ENCODE measurements around the gene SCGB1D1.

The SCGB1D1 gene

DNA sequence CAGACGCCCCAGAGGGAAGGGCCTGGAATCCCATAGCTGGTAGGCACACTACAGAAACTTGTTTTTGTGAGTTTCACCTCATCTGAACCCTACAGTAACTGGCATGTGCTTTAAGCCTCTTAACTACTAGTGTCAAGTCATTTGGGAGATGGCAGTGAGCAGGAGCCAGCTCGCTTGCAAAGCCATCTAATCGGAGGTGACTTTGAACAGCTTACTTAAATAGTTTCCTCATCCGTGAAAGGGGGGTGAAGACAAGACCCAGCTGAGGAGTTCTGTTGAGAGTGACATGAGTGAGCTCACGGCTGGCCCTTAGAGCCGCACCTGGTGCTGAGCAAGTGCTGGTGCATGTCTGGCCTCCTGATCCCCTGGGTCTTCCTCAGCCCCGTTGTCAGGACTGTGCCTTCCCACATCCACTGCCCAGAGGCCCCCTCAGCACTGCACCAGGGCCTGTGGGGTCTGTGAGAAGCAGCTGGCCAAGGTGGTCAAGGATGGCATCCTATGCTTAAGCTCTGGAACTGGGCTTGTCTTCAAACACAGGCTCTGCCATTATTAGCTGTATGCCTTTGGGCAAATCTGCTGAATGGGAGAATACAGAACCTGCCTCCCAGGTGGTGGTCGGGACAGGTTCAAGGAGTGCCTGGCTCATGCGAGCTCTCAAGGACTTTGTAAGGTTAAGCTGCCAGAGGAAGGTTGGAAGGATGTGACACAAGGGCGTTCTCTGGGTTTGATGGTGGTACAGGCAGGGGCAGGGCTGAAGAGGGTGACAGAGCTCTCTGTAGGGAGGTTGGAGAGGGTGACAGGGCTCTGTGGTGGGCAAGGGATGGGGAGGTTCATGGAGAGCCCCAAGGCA lies 38.9 kb upstream of the SCGB1D1 start:
- no peak for DNase-seq (ENCODE audit: low read depth)
- TF ChIP-seq, protein P1, sequence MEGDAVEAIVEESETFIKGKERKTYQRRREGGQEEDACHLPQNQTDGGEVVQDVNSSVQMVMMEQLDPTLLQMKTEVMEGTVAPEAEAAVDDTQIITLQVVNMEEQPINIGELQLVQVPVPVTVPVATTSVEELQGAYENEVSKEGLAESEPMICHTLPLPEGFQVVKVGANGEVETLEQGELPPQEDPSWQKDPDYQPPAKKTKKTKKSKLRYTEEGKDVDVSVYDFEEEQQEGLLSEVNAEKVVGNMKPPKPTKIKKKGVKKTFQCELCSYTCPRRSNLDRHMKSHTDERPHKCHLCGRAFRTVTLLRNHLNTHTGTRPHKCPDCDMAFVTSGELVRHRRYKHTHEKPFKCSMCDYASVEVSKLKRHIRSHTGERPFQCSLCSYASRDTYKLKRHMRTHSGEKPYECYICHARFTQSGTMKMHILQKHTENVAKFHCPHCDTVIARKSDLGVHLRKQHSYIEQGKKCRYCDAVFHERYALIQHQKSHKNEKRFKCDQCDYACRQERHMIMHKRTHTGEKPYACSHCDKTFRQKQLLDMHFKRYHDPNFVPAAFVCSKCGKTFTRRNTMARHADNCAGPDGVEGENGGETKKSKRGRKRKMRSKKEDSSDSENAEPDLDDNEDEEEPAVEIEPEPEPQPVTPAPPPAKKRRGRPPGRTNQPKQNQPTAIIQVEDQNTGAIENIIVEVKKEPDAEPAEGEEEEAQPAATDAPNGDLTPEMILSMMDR (IDR thresholded peaks at IDR 0.05; ENCODE audit: insufficient read depth, low read depth, low read length, missing control alignments) = no peak
- no peak overlapping the region for H3K4me3 ChIP-seq (ENCODE audit: low read depth, low read length)

DNA sequence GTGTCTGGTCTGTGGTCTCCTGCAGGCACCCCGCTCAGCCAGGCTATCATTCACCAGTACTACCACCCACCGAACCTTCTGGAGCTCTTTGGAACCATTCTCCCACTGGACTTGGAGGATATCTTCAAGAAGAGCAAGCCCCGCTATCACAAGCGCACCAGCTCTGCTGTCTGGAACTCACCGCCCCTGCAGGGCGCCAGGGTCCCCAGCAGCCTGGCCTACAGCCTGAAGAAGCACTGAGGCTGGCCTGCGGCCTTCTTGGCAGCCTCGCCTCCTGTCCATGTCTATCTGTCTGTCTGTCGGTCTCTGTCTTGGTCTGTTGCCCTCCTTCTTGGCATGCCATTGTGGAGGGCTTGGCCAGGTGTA lies 38.3 kb upstream of the SCGB1D1 start:
- no peak overlapping the region for H3K4me3 ChIP-seq (ENCODE audit: low read depth, low read length)
- TF ChIP-seq, protein P1 (IDR thresholded peaks at IDR 0.05; ENCODE audit: insufficient read depth, low read depth, low read length, missing control alignments) = no peak

GRCh38 chr11:62152245-62153086 lies 37.5 kb upstream of the SCGB1D1 start:
- no peak overlapping the region for H3K4me3 ChIP-seq (ENCODE audit: low read depth, low read length)
- TF ChIP-seq, protein P1 (IDR thresholded peaks at IDR 0.05; ENCODE audit: insufficient read depth, low read depth, low read length, missing control alignments) = no peak
- DNase-seq (ENCODE audit: low read depth) = no peak

More for the DNA sequence above, 38.3 kb upstream of the SCGB1D1 start:
- DNase-seq (ENCODE audit: low read depth) = no peak

DNA sequence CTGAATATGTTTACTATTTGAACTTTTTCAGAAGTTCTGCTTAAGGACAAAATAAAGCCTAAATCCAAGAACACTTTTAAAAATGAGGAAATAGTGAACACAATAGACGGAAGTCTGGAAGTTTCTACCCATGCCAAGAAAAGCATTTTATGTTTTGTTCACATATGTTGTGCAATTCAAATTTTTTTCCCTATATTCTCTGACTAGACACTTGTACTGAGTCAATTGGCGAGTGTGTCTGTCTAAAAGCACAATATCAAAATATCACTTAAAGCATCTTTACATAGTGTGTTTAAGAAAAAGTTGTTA lies 37.0 kb upstream of the SCGB1D1 start:
- TF ChIP-seq, protein P1 (IDR thresholded peaks at IDR 0.05; ENCODE audit: insufficient read depth, low read depth, low read length, missing control alignments) = no peak
- DNase-seq (ENCODE audit: low read depth) = no peak
- H3K4me3 ChIP-seq (ENCODE audit: low read depth, low read length) = no peak overlapping the region

- no peak for DNase-seq (ENCODE audit: low read depth)
- TF ChIP-seq, protein P1 (IDR thresholded peaks at IDR 0.05; ENCODE audit: insufficient read depth, low read depth, low read length, missing control alignments) = no peak
- no peak overlapping the region for H3K4me3 ChIP-seq (ENCODE audit: low read depth, low read length)
Observed at GRCh38 chr11:62153617-62154016, 36.4 kb upstream of the SCGB1D1 start.

DNA sequence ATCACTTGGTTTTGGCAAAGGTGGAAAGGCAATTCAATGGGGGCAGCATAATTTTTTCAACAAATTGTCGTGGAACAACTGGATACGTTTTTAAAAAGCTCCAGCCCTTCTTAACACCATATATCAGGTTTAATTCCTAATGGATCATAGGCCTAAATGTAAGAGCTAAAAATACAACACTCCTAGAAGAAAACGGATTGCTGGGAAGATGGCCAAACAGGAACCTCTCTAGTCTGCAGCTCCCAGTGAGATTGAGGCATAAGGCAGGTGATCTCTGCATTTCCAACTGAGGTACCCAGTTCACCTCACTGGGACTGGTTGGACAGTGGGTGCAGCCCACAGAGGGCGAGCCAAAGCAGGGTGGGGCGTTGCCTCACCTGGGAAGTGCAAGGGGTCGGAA lies 32.4 kb upstream of the SCGB1D1 start:
- no peak for DNase-seq (ENCODE audit: low read depth)

More for the DNA sequence above, 32.4 kb upstream of the SCGB1D1 start:
- TF ChIP-seq, protein P1 (IDR thresholded peaks at IDR 0.05; ENCODE audit: insufficient read depth, low read depth, low read length, missing control alignments) = no peak
- no peak overlapping the region for H3K4me3 ChIP-seq (ENCODE audit: low read depth, low read length)
